Measurements from ENCODE around the gene PHOSPHO1. TPM values are rescaled to one million over a fixed set of nuclear protein-coding genes. Genes with fewer than 3 reads are reported as not detected.

The PHOSPHO1 gene
- total RNA-seq, 1 experiment from 2014 or later: 1.1 TPM

- Histone ChIP-seq H3K27me3 (ENCODE audit: low read length) (peaks cover 18% of the 10 kb centered on the region), H2AFZ (ENCODE audit: low read length) (no peak overlapping the region), H3K4me2 (ENCODE audit: low read length) (no peak overlapping the region), H3K27ac (ENCODE audit: low read length) (no peak overlapping the region), H3K9me2 (replicated peaks; ENCODE audit: low read length) (no peaks in the 10 kb centered on the region), H3K9me3 (ENCODE audit: low read length) (no peaks in the 10 kb centered on the region), H3K4me1 (ENCODE audit: insufficient read depth, low read length) (no peaks in the 10 kb centered on the region; the same call in 1 of the 2 replicates), H3K4me3 (ENCODE audit: low read length) (no peak overlapping the region), H3F3A (ENCODE audit: low read length, unreplicated experiment) (no peaks in the 10 kb centered on the region), H3K36me3 (ENCODE audit: low read depth, low read length) (no peaks in the 10 kb centered on the region), H4K20me1 (ENCODE audit: low read length) (no peaks in the 10 kb centered on the region), H3K79me2 (ENCODE audit: low read length) (no peaks in the 10 kb centered on the region), H3K9ac (ENCODE audit: low read length) (no peak overlapping the region)
- ChIA-PET CTCF (no interaction called here), POLR2A (ENCODE audit: unreplicated experiment) (no interaction called here)
- TF ChIP-seq, protein P1, sequence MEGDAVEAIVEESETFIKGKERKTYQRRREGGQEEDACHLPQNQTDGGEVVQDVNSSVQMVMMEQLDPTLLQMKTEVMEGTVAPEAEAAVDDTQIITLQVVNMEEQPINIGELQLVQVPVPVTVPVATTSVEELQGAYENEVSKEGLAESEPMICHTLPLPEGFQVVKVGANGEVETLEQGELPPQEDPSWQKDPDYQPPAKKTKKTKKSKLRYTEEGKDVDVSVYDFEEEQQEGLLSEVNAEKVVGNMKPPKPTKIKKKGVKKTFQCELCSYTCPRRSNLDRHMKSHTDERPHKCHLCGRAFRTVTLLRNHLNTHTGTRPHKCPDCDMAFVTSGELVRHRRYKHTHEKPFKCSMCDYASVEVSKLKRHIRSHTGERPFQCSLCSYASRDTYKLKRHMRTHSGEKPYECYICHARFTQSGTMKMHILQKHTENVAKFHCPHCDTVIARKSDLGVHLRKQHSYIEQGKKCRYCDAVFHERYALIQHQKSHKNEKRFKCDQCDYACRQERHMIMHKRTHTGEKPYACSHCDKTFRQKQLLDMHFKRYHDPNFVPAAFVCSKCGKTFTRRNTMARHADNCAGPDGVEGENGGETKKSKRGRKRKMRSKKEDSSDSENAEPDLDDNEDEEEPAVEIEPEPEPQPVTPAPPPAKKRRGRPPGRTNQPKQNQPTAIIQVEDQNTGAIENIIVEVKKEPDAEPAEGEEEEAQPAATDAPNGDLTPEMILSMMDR (conservative IDR thresholded peaks at IDR 0.05; ENCODE audit: low read depth, low read length): no peak
- no peak for TF ChIP-seq EZH2 (IDR thresholded peaks at IDR 0.05; ENCODE audit: low read length, unreplicated experiment)
- no peak for TF ChIP-seq EZH2phosphoT487 (IDR thresholded peaks at IDR 0.05; ENCODE audit: borderline replicate concordance, low read length)
- intact Hi-C loops (cut with micrococcal nuclease): no loop called here
- BruUV-seq (replicated peaks): no TSS peak
- DNase-seq: no peak
- no peak for ATAC-seq
Measured at GRCh38 chr17:49219987-49220386, 10.6 kb downstream of the PHOSPHO1 start.

DNA sequence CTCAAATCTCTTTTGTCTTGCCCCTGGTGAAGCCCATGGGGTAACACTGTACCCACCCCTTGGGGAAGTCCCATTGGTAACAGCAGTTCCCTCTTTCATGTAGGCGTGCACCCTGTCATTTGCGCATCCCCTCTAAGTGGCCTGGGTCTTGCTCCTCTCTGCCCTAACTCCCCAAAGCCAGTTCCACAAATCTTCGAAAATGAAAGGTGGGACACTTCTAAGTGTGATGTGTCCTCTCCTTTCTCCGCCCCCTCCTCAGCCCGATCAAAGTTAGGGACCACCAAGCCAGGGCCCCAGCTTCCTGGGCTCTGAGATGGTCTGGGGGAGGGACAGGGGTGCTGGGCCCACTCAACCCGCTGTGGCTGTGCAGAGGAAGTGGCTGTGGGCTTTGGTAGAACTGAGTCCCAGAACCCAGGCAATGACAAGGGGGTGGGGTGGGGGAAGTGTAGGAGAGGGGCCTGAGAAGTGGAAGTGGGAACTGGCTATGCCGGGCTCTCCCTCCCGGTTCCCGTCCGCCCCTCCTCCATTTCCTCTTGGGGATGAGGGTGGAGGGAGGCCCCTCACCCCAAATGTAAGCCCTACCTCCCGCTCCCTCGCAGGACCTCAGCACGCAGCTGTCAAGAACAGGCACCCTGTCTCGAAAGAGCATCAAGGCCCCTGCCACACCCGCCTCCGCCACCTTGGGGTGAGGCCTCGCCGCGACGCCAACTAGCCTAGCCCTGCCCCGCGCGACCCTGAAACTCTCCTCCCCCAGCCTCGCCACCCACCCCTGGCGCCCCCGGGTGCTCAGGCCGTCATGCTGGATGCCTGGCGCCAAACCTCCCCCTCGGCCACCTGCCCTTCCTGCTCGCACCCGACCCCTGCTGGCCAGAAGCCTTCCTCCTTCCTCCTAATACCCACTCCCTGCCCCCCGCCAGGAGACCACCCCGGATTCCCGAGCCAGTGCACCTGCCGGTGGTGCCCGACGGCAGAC lies 11.4 kb downstream of the PHOSPHO1 start:
- Histone ChIP-seq H3K4me2 (ENCODE audit: low read length) (no peak overlapping the region), H3K27ac (ENCODE audit: low read length) (no peak overlapping the region), H3K4me3 (ENCODE audit: low read length) (no peak overlapping the region), H3K27me3 (ENCODE audit: low read length) (peaks cover 10% of the 10 kb centered on the region), H3F3A (ENCODE audit: low read length, unreplicated experiment) (no peaks in the 10 kb centered on the region), H3K36me3 (ENCODE audit: low read depth, low read length) (no peaks in the 10 kb centered on the region), H2AFZ (ENCODE audit: low read length) (no peak overlapping the region), H3K9me2 (replicated peaks; ENCODE audit: low read length) (no peaks in the 10 kb centered on the region), H3K9me3 (ENCODE audit: low read length) (no peaks in the 10 kb centered on the region), H3K4me1 (ENCODE audit: insufficient read depth, low read length) (no peaks in the 10 kb centered on the region; the same call in 1 of the 2 replicates), H4K20me1 (ENCODE audit: low read length) (no peaks in the 10 kb centered on the region), H3K79me2 (ENCODE audit: low read length) (no peaks in the 10 kb centered on the region), H3K9ac (ENCODE audit: low read length) (no peak overlapping the region)
- DNase-seq (no peak), ATAC-seq (no peak)
- no TSS peak for BruUV-seq (replicated peaks)
- ChIA-PET CTCF (no interaction called here), POLR2A (ENCODE audit: unreplicated experiment) (no interaction called here)
- intact Hi-C loops (cut with micrococcal nuclease): no loop called here
- TF ChIP-seq, protein P1 (conservative IDR thresholded peaks at IDR 0.05; ENCODE audit: low read depth, low read length): peak; percentile 51; the same call in 1 of the 2 replicates
- no peak for TF ChIP-seq EZH2phosphoT487 (IDR thresholded peaks at IDR 0.05; ENCODE audit: borderline replicate concordance, low read length)

Measured in PC-3 (cell line).